Epidermal melanocyte (primary cell): ENCODE data around the gene HHIP.

Experiments used
- DNase-seq: peaks from one replicate; pipeline ENCODE4 v3.0.0; 2011; ENCODE audit warnings: low spot score; ENCODE audit not compliant: insufficient read length

The HHIP gene

GRCh38 chr4:144656850-144657249 lies 10.9 kb downstream of the HHIP start:
- DNase-seq, result no peak

- no peak for DNase-seq
These were observed 12.1 kb downstream of the HHIP start for GRCh38 chr4:144658015-144658567.

GRCh38 chr4:144658903-144659302 lies 12.9 kb downstream of the HHIP start:
- DNase-seq, result no peak

GRCh38 chr4:144659447-144659846 lies 13.5 kb downstream of the HHIP start:
- no peak for DNase-seq

GRCh38 chr4:144663834-144664475 lies 18.0 kb downstream of the HHIP start:
- no peak for DNase-seq

GRCh38 chr4:144666539-144667175 lies 20.7 kb downstream of the HHIP start:
- no peak for DNase-seq

- no peak for DNase-seq
These were observed 21.5 kb downstream of the HHIP start for GRCh38 chr4:144667500-144667899.

GRCh38 chr4:144670776-144671175 lies 24.8 kb downstream of the HHIP start:
- no peak for DNase-seq

- DNase-seq, result no peak
These were observed 28.8 kb downstream of the HHIP start for GRCh38 chr4:144674711-144675110.

GRCh38 chr4:144681806-144682205 lies 35.9 kb downstream of the HHIP start:
- DNase-seq, result no peak

GRCh38 chr4:144683516-144683915 lies 37.6 kb downstream of the HHIP start:
- no peak for DNase-seq

- no peak for DNase-seq
These were observed 40.0 kb downstream of the HHIP start for GRCh38 chr4:144685911-144686310.

GRCh38 chr4:144686921-144687320 lies 41.0 kb downstream of the HHIP start:
- DNase-seq, result no peak

GRCh38 chr4:144687466-144687865 lies 41.5 kb downstream of the HHIP start:
- DNase-seq, result no peak

- no peak for DNase-seq
These were observed 42.1 kb downstream of the HHIP start for GRCh38 chr4:144688035-144688569.

GRCh38 chr4:144689125-144689524 lies 43.2 kb downstream of the HHIP start:
- no peak for DNase-seq

GRCh38 chr4:144695721-144696120 lies 49.8 kb downstream of the HHIP start:
- DNase-seq, result no peak

- DNase-seq, result no peak
These were observed 50.4 kb downstream of the HHIP start for GRCh38 chr4:144696376-144696775.

- no peak for DNase-seq
These were observed 53.6 kb downstream of the HHIP start for GRCh38 chr4:144699565-144699964.

GRCh38 chr4:144701683-144702233 lies 55.8 kb downstream of the HHIP start:
- no peak for DNase-seq

GRCh38 chr4:144703494-144703893 lies 57.5 kb downstream of the HHIP start:
- DNase-seq, result no peak
